Measurements from ENCODE around the gene E4F1. TPM values are rescaled to one million over a fixed set of nuclear protein-coding genes. Genes with fewer than 3 reads are reported as not detected.

E4F1 gene
- total RNA-seq, 1 donor from 2014 or later: 18.7 TPM

DNA sequence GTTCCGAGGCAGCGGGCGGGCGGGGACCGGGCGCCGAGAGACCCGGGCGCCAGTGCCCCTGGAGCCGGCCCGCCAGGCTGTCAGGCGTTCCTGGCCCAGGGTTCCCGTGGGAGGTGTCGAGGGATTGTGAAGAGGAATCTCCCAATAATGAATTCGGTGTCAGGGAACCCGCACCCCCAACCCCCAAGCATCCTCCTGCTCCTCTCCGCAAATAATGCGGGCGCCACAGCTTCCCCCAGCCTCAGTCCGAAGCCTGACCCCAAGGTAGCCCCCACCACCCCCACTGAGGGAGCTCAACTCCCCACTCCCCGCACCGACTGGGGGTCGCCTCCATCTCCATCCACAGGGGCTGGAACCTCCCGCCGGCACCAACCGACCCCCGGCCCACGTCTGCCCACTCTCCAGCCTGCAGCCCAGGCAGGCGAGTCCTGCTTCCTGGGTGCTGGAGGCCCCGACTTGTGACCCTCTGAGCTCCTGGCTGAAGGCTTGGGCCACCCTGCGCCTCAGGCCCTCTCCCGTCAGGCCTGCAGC is 26.3 kb upstream of the E4F1 start:
- Mint-ChIP-seq H3K4me1 (ENCODE audit: low read depth) (peaks cover 4% of the 10 kb centered on the region), H3K9me3 (ENCODE audit: low read depth) (no peaks in the 10 kb centered on the region), H3K27ac (ENCODE audit: unreplicated experiment) (no peak overlapping the region), H3K4me3 (ENCODE audit: unreplicated experiment) (peak overlapping the region; percentile 53), H3K27me3 (ENCODE audit: low read depth) (peaks cover 7% of the 10 kb centered on the region), H3K36me3 (ENCODE audit: low read depth) (no peaks in the 10 kb centered on the region)
- no peak for DNase-seq (ENCODE audit: low spot score)
- TF ChIP-seq, protein P1, sequence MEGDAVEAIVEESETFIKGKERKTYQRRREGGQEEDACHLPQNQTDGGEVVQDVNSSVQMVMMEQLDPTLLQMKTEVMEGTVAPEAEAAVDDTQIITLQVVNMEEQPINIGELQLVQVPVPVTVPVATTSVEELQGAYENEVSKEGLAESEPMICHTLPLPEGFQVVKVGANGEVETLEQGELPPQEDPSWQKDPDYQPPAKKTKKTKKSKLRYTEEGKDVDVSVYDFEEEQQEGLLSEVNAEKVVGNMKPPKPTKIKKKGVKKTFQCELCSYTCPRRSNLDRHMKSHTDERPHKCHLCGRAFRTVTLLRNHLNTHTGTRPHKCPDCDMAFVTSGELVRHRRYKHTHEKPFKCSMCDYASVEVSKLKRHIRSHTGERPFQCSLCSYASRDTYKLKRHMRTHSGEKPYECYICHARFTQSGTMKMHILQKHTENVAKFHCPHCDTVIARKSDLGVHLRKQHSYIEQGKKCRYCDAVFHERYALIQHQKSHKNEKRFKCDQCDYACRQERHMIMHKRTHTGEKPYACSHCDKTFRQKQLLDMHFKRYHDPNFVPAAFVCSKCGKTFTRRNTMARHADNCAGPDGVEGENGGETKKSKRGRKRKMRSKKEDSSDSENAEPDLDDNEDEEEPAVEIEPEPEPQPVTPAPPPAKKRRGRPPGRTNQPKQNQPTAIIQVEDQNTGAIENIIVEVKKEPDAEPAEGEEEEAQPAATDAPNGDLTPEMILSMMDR (IDR thresholded peaks at IDR 0.05): no peak

DNA sequence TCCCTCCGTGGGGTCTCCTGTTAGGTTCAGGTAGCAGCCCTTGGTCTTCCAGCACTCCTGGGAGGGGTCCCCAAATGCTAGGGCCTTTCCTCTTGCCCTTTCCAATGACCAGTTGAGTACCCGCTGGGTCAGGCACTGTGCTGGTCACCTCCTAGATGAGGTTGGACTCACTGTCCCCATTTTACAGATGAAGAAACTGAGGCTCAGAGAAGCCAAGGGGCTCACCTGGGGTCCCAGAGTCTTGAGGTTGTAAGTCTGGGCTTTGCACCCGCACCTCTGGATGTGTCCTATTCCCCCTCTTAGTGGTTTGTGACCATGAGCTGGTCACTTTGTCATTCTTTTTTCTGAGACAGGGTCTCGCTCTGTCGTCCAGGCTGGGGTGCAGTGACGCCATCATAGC is 25.6 kb upstream of the E4F1 start:
- Mint-ChIP-seq H3K36me3 (ENCODE audit: low read depth) (no peaks in the 10 kb centered on the region), H3K4me3 (ENCODE audit: unreplicated experiment) (no peak overlapping the region), H3K27me3 (ENCODE audit: low read depth) (peaks cover 7% of the 10 kb centered on the region), H3K27ac (ENCODE audit: unreplicated experiment) (no peak overlapping the region), H3K4me1 (ENCODE audit: low read depth) (peaks cover 4% of the 10 kb centered on the region), H3K9me3 (ENCODE audit: low read depth) (no peaks in the 10 kb centered on the region)
- no peak for DNase-seq (ENCODE audit: low spot score)
- TF ChIP-seq, protein P1 (IDR thresholded peaks at IDR 0.05): no peak

DNA sequence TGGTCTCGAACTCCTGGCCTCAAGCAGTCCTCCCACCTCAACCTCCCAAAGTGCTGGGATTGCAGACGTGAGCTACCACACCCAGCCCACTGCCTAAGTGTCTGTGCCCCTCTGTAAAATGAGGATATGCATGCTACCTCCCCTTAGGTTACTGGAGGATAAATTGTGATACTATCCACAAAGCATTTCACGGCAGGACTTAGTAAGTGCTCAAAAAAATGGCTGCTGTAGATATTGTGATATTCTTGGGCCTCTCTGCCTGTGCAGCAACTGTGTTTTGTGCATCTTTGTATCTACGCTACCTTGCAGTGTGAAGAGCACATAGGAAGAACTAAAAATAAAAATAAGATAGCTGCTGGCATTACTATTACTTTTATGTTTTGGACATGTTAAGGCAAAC is 25.1 kb upstream of the E4F1 start:
- DNase-seq (ENCODE audit: low spot score): no peak
- no peaks in the 10 kb centered on the region for H3K9me3 Mint-ChIP-seq (ENCODE audit: low read depth)
- no peak overlapping the region for H3K27ac Mint-ChIP-seq (ENCODE audit: unreplicated experiment)
- TF ChIP-seq, protein P1 (IDR thresholded peaks at IDR 0.05): no peak
- no peaks in the 10 kb centered on the region for H3K36me3 Mint-ChIP-seq (ENCODE audit: low read depth)
- peaks cover 7% of the 10 kb centered on the region for H3K27me3 Mint-ChIP-seq (ENCODE audit: low read depth)
- H3K4me1 Mint-ChIP-seq (ENCODE audit: low read depth): peaks cover 4% of the 10 kb centered on the region
- no peak overlapping the region for H3K4me3 Mint-ChIP-seq (ENCODE audit: unreplicated experiment)

DNA sequence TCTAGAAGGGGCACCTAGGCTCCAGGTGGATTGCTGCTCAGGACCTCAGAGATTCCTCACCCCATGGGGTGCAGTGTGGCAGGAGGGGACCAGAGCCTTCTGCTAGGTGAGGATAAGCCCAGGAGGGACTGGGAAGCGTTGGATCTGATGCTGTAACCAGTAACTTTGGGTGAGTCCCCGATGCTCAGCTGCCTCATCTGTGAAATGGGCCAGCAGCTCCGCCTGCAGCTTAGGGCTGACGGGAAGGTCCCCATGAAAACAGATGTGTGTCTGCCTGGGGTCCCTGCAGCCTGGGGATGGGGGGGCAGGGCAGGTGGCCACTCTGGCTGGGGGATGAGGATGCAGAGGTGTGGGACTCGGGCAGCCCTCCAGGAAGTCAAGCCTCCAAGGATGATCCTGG is 24.3 kb upstream of the E4F1 start:
- Mint-ChIP-seq H3K27me3 (ENCODE audit: low read depth) (peaks cover 7% of the 10 kb centered on the region), H3K9me3 (ENCODE audit: low read depth) (no peaks in the 10 kb centered on the region), H3K4me3 (ENCODE audit: unreplicated experiment) (no peak overlapping the region), H3K27ac (ENCODE audit: unreplicated experiment) (no peak overlapping the region), H3K4me1 (ENCODE audit: low read depth) (peaks cover 4% of the 10 kb centered on the region), H3K36me3 (ENCODE audit: low read depth) (no peaks in the 10 kb centered on the region)
- TF ChIP-seq, protein P1 (IDR thresholded peaks at IDR 0.05): no peak
- DNase-seq (ENCODE audit: low spot score): no peak

DNA sequence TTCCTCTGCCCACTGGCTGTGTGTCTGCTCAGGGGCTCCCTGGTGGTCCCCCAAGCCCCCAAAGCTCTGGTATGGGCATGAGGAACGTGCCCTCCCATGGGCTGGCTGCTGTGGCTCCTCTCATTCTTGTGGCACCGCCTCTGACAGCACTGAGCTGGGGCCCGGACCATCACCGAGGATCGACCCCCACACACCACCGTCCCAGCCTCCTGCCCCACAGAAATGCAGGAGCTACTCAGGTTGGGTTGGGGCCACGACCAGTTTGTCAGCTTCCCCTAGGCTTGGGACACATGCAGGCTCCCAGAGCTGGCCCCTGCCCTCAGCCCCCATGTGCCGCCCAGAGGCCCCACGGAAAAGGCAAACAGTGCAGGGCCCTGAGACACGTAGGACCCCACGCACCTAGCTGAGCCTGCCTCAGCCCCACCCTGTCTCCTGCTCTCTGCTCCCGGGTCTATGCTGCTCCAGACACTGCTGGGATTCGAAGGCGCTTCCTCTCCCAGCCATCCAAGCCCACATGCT is 23.7 kb upstream of the E4F1 start:
- Mint-ChIP-seq H3K36me3 (ENCODE audit: low read depth) (no peaks in the 10 kb centered on the region), H3K4me1 (ENCODE audit: low read depth) (peaks cover 8% of the 10 kb centered on the region), H3K9me3 (ENCODE audit: low read depth) (no peaks in the 10 kb centered on the region), H3K27me3 (ENCODE audit: low read depth) (peaks cover 7% of the 10 kb centered on the region), H3K4me3 (ENCODE audit: unreplicated experiment) (no peak overlapping the region), H3K27ac (ENCODE audit: unreplicated experiment) (no peak overlapping the region)
- DNase-seq (ENCODE audit: low spot score): no peak
- TF ChIP-seq, protein P1 (IDR thresholded peaks at IDR 0.05): no peak

All from chondrocyte (in vitro differentiated cells).